ENCODE measurements around the gene FOXL3.

DNA sequence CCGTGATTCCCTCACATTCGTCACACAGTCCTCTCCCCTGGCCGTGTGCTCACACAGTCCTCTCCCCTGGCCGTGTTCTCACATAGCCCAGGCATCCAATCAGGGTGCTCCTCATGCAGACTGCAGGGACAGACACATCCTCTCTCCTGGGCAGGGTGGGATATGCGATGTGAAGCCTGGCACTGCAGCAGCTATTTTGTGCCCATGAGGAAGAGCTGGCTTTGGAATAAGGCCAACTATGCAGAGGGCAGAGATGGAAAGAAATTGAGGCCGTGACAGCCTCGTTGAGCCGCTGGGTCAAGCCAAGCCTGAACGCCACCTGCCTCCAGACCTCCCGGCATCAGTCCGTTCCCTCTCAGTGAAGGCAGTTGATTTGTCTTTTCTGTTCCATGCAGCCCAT, 35.8 kb downstream of the FOXL3 start:
- TF ChIP-seq CTCF (IDR thresholded peaks at IDR 0.05; ENCODE audit: insufficient read depth, low read length, poor library complexity, severe bottlenecking) (no peak), EZH2phosphoT487 (conservative IDR thresholded peaks at IDR 0.05; ENCODE audit: low read length) (no peak)

Measured in SU-DHL-6 (cell line).